ENCODE measurements around the gene MUTYH.

Gene MUTYH

DNA sequence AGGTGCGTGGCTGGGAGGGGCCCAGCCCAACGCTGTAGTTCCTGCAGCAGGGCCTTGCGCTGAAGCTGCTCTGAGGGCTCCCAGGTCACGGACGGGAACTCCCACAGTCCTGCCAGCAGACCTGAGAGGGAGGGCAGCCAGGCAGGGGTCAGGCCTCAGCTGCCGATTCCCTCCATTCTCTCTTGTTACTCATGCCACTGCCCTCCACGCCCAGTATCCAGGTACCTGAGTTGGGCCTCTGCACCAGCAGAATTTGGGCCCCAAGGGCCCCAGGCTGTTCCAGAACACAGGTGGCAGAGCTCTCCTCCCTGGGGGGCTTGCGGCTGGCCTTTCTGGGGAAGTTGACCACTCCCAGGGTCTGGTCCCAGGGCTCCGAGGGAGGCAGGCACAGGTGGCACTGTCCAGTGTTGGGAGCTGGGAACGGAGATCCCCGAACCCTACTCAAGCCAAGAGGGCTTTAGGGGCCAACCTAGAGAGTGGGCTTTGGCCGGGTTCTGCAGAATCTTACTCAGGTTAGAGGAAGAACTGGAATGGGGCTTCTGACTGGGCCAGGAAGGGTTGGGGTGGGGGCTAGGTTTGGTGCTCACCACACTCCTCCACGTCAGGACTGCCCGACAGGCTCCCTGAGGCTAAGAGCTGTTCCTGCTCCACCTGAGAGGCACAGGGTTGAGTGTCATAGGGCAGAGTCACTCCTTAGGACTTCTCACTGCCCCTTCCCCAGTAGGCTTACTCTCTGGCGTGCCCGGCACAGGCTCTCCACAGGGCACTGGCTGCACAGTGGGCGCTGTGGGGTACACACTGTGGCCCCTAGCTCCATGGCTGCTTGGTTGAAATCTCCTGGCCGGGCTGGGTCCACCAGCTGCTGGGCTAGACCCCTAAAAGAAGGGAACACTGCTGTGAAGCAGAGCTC lies 8.5 kb downstream of the MUTYH start:
- DNase-seq (ENCODE audit: low read depth in 2 of 2): no peak
- TF ChIP-seq CTCF (IDR thresholded peaks at IDR 0.05; ENCODE audit: low read depth, low read length): no peak
- H3K4me3 ChIP-seq (replicated peaks in 1 of 2; ENCODE audit: low read depth in 2 of 2, low read length in 2 of 2): no peak overlapping the region

GRCh38 chr1:45329445-45329844 lies 10.8 kb downstream of the MUTYH start:
- no peak overlapping the region for H3K4me3 ChIP-seq (replicated peaks in 1 of 2; ENCODE audit: low read depth in 2 of 2, low read length in 2 of 2)
- DNase-seq (ENCODE audit: low read depth in 2 of 2): no peak
- TF ChIP-seq CTCF (IDR thresholded peaks at IDR 0.05; ENCODE audit: low read depth, low read length): no peak

DNA sequence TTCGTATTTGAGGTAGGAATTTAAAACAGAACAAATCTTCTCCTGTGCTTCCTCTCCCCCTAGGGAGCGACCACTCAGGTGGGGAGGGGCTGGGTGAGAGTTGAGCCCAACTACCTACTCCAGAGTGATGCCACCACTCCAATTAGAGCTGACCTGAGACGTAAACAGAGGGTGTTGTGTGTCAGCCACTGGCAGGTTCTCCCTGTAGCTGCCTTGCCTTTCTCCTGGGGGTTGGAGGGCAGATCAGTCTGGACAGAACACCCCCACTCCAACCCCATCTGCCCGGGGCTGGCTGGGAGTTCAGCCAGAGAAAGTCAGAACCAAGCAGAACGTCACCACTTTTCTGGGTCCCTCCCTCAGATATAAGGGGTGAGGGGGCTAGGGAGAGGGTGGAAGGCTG lies 11.6 kb downstream of the MUTYH start:
- no peak for TF ChIP-seq CTCF (IDR thresholded peaks at IDR 0.05; ENCODE audit: low read depth, low read length)
- H3K4me3 ChIP-seq (replicated peaks in 1 of 2; ENCODE audit: low read depth in 2 of 2, low read length in 2 of 2): no peak overlapping the region
- no peak for DNase-seq (ENCODE audit: low read depth in 2 of 2)

GRCh38 chr1:45327644-45328515 lies 12.4 kb downstream of the MUTYH start:
- no peak for TF ChIP-seq CTCF (IDR thresholded peaks at IDR 0.05; ENCODE audit: low read depth, low read length)
- DNase-seq (ENCODE audit: low read depth in 2 of 2): no peak
- H3K4me3 ChIP-seq (replicated peaks in 1 of 2; ENCODE audit: low read depth in 2 of 2, low read length in 2 of 2): no peak overlapping the region

DNA sequence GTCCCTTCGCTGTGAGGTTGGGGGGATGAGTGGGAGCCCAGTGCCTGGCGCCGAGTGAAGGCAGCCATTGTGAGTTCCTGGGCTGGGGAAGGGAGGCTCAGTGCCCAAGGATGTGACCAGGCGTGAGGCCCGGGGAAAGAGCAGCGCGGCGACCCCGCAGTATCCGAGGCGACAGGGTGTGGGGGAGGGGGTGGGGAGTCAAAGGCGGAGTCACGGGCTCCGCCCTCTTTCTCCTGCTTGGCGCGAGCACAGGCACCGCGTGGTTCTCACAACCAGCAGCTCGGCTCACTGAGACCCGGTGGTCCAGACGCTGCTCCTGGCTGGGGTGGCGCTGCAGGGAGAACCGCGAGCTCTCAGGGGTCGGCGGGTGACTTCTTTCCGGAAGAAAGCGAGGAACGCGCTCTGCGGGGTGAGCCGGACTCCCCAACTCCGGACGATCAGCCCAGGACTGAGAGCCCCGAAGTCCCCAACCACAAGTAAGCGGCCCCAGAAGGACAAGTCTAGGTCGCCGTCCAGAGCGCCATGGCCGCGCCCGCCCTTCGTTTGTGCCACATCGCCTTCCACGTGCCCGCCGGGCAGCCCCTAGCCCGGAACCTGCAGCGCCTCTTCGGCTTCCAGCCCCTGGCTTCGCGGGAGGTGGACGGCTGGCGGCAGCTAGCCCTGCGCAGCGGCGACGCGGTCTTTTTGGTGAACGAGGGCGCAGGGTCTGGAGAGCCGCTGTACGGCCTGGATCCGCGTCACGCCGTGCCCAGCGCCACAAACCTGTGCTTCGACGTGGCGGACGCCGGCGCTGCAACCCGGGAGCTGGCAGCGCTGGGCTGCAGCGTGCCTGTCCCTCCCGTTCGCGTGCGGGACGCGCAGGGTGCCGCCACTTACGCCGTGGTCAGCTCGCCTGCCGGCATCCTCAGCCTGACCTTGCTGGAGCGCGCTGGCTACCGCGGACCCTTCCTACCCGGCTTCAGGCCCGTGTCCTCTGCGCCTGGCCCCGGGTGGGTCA lies 13.3 kb downstream of the MUTYH start, which contains the start of gene HPDL:
TSS of gene HPDL (plus strand) at position 269 of the 997 bp plus-strand sequence. CDS start at position 523, 254 bp downstream.
- DNase-seq (ENCODE audit: low read depth in 2 of 2): peak; percentile 46 to 64
- no peak for TF ChIP-seq CTCF (IDR thresholded peaks at IDR 0.05; ENCODE audit: low read depth, low read length)
- H3K4me3 ChIP-seq (replicated peaks in 1 of 2; ENCODE audit: low read depth in 2 of 2, low read length in 2 of 2): peak within 1 kb of the TSS; percentile 52

Data from cardiac fibroblast (primary cell).